Measurements from ENCODE around the gene CYTL1.
"Not testable (repeated sequence)": the region's sequence is repeated elsewhere in the genome, so short reads cannot be mapped to it uniquely, and the experiment has no call there.

DNA sequence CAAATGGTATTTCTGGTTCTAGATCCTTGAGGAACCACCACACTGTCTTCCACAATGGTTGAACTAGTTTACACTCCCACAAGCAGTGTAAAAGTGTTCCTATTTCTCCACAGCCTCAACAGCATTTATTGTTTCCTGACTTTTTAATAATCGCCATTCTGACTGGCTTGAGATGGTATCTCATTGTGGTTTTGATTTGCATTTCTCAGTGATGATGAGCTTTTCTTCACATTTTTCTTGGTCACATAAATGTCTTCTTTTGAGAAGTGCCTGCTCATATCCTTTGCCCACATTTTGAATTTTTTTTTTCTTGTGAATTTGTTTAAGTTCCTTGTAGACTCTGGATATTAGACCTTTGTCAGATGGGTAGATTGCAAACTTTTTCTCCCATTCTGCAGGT, 22.3 kb downstream of the CYTL1 start:
- TF ChIP-seq, protein P1, sequence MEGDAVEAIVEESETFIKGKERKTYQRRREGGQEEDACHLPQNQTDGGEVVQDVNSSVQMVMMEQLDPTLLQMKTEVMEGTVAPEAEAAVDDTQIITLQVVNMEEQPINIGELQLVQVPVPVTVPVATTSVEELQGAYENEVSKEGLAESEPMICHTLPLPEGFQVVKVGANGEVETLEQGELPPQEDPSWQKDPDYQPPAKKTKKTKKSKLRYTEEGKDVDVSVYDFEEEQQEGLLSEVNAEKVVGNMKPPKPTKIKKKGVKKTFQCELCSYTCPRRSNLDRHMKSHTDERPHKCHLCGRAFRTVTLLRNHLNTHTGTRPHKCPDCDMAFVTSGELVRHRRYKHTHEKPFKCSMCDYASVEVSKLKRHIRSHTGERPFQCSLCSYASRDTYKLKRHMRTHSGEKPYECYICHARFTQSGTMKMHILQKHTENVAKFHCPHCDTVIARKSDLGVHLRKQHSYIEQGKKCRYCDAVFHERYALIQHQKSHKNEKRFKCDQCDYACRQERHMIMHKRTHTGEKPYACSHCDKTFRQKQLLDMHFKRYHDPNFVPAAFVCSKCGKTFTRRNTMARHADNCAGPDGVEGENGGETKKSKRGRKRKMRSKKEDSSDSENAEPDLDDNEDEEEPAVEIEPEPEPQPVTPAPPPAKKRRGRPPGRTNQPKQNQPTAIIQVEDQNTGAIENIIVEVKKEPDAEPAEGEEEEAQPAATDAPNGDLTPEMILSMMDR (conservative IDR thresholded peaks at IDR 0.05; ENCODE audit: low read depth, low read length) = not testable (repeated sequence)
- TF ChIP-seq POLR2A (IDR thresholded peaks at IDR 0.05; ENCODE audit: low read depth, low read length); RFX5 (IDR thresholded peaks at IDR 0.05; ENCODE audit: low read depth, low read length); MAFK (IDR thresholded peaks at IDR 0.05; ENCODE audit: low read depth, low read length); MAZ (IDR thresholded peaks at IDR 0.05; ENCODE audit: borderline replicate concordance, low read depth, low read length); CEBPB (IDR thresholded peaks at IDR 0.05; ENCODE audit: low read depth, low read length); RAD21 (IDR thresholded peaks at IDR 0.05; ENCODE audit: low read length); CHD1 (IDR thresholded peaks at IDR 0.05; ENCODE audit: low read depth, low read length); BHLHE40 (IDR thresholded peaks at IDR 0.05; ENCODE audit: low read depth, low read length); MXI1 (IDR thresholded peaks at IDR 0.05; ENCODE audit: borderline replicate concordance, low read depth, low read length): not testable (repeated sequence)
- TF ChIP-seq, protein P2, sequence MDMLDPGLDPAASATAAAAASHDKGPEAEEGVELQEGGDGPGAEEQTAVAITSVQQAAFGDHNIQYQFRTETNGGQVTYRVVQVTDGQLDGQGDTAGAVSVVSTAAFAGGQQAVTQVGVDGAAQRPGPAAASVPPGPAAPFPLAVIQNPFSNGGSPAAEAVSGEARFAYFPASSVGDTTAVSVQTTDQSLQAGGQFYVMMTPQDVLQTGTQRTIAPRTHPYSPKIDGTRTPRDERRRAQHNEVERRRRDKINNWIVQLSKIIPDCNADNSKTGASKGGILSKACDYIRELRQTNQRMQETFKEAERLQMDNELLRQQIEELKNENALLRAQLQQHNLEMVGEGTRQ (IDR thresholded peaks at IDR 0.05; ENCODE audit: low read depth, low read length) = not testable (repeated sequence)
- TF ChIP-seq, protein P3, sequence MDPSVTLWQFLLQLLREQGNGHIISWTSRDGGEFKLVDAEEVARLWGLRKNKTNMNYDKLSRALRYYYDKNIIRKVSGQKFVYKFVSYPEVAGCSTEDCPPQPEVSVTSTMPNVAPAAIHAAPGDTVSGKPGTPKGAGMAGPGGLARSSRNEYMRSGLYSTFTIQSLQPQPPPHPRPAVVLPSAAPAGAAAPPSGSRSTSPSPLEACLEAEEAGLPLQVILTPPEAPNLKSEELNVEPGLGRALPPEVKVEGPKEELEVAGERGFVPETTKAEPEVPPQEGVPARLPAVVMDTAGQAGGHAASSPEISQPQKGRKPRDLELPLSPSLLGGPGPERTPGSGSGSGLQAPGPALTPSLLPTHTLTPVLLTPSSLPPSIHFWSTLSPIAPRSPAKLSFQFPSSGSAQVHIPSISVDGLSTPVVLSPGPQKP (IDR thresholded peaks at IDR 0.05; ENCODE audit: borderline replicate concordance, low read depth, low read length) = not testable (repeated sequence)
